Measurements from ENCODE around the gene TP53AIP1.

TP53AIP1 gene

GRCh38 chr11:128888034-128888985, 54.4 kb downstream of the TP53AIP1 start:
- DNase-seq, result no peak

GRCh38 chr11:128886406-128887124, 56.1 kb downstream of the TP53AIP1 start:
- peak; percentile 52 for DNase-seq
